NCI-H1694 (cell line): ENCODE results near the gene FBXO46.
A peak's percentile ranks its signal among the peaks of the same experiment; 100 is the strongest.
"Not testable (repeated sequence)": the region's sequence is repeated elsewhere in the genome, so short reads cannot be mapped to it uniquely, and the experiment has no call there.

Source experiments
- DNase-seq: peaks from one replicate; lab custom pipeline; 2025; lab: John Stamatoyannopoulos, UW

The FBXO46 gene

DNA sequence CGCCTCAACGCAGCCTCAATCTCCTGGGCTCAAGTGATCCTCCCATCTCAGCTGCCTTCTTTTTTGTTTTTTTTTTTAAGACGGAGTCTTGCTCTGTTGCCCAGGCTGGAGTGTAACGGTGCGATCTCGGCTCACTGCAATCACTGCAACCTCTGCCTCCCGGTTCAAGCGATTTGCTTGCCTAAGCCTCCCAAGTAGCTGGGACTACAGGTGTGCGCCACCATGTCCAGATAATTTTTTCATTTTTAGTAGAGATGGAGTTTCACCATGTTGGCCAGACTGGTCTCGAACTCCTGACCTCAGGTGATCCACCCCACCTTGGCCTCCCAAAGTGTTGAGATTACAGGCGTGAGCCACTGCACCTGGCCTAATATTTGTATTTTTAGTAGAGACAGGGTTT lies 10.6 kb downstream of the FBXO46 start:
- not testable (repeated sequence) for DNase-seq

DNA sequence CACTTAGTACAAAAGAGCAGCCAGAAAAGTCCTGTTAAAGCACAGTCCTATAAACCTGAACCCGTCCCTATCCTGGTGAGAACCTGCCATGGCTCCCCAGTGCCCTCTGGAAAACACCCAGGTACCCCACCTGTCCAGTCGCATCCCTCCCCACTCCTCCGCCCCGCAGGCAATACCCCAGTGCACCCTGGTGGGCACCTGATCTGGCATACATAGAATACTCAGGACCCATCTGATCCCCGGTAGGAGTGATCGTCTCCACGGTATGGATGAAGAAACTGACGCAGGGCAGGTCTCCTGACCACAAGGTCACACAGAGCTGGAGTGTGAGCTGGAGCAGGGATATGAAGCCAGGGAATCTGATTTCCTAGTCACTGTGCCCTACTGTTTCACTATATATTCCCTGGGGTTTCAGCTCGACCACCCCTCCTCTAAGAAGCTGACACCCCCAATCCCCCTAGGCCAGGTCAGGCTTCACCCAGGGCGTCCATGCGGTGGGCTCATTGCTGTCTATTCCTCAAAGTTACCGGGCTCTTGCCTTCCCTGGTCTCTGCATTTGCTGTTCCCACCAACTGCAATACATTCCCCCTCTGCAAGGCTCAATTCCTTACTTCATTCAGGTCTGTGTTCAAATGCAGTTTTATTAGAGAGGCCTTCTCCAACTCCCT lies 12.6 kb downstream of the FBXO46 start:
- DNase-seq, result no peak

DNA sequence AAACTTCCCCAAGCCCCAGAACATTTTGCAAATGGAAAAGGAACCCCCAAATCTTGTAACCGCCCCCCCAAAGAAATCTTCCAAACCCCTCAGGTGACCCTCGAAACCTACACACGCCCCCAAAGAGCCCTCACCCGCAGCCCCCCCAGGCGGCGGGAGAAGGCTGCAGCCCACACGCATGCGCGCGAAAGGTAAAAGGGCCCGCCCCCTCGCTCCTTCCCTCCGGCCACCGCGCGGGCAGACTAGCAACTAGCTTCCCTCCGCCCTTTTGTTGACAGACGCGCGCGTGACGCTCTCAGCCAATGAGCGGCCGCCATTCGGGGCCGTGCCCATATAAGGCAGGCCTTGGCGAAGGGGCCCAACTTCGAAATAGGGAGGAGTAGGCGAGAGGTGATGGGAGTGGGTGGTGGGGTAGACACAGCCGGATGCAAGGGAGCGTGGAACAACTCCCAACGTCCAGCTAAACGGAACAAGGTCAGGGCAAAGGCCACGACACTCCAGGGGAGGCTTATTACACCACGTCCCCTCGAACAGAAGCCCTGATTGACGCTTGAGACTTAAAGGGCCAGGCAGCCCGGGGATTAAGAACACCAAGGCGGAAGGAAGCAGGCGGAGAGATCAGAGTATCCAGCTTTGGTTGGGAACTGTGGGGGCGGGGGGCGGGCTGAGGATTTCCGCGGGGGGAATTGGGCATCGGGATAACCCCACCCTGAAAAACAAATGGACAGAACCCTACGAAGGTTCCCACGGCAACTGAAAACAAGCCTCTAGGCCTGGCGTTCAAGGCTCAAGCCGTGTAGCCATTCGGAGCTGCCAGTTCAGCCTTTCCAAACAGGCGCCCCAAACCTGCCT lies 13.3 kb downstream of the FBXO46 start:
- DNase-seq, result peak; percentile 97

DNA sequence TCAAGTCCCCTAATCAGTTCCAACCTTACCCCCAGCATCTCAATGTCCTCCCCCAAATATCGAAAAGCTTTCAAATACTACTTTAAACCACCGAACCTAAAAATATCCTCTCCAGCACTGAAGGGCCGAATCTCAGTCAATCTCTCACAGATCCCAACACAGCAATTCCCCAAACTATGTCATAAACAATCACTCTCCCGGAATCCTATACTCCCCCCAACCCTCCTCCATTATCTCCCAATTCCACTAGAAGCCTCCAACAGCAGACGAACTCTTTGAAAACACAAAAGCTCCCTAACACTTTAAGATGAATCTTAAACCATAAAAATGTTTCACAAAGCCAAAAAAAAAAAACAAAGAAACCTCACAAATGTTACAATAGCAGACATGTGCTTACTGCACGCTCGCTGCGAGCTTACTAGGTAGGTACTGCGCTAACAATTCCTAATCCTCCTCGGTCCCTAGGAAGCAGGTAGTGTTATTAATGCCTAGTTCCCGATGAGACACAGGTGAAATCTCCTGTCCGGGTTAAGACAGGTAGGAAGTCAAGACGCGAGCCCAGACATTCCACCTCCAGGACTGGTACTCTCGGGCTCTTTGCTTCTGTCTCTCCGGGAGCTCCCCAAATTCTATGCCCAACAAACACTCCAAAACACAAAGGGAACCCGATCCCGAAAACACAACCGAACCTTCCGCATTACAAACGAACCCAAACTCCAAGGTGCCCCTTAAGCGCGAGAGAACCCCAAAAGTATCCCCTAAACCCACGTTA lies 14.2 kb downstream of the FBXO46 start:
- DNase-seq, result no peak

DNA sequence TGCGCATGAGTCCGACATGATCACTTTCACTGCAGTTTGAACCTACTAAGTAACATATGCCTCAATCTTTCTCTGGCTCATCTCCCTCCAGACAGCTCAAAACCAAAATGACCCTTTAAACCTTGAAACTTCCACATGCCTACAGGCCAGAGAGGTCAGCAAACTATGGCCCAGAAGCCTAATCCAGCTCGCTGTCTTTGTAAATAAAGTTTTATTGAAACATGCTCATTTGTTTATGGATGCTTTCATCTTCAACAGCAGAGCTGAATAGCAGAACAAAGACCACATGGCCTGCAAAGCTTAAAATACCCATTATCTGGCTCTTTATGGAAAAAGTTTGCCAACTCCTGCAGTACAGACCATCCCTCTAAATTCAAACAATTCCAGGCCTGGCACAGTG lies 15.6 kb downstream of the FBXO46 start:
- DNase-seq, result no peak

DNA sequence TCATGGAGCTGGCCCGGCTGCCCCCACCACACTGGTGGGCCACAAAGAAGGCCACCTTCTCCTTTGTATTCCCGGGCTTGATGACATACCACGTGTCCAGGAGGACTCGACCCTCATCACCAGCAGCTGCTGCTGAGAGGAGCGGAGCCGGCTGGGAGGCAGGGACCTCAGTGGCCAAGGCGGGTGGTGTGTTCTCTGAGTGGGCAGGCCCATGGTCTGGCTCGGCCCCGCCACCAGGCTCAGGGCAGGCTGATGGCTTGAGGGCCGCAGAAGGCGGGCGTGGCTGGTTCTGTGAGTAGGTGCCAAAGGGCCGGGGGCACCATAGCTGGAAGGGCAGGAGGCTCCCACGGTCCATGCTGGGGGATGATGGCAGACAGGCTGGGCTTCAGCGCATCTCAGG lies 17.6 kb downstream of the FBXO46 start:
- no peak for DNase-seq

DNA sequence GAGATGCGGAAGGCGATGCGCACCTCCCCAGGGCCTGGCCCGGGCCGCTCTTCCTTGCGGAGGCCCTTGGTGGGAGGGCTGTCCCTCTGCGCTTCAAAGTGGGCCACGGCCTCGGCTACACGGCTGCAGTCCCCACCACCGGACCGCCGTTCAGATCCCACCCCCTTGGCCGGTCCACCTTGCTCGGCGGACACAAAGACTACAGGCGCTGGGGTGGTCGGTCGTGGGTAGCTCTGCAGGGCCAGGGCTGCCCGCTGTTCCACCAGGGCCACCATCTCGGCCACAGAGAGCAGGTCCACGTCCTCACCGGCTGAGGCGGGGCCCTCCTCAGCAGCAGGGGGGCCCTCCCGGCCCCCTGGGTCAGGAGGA lies 18.0 kb downstream of the FBXO46 start:
- DNase-seq, result no peak

DNA sequence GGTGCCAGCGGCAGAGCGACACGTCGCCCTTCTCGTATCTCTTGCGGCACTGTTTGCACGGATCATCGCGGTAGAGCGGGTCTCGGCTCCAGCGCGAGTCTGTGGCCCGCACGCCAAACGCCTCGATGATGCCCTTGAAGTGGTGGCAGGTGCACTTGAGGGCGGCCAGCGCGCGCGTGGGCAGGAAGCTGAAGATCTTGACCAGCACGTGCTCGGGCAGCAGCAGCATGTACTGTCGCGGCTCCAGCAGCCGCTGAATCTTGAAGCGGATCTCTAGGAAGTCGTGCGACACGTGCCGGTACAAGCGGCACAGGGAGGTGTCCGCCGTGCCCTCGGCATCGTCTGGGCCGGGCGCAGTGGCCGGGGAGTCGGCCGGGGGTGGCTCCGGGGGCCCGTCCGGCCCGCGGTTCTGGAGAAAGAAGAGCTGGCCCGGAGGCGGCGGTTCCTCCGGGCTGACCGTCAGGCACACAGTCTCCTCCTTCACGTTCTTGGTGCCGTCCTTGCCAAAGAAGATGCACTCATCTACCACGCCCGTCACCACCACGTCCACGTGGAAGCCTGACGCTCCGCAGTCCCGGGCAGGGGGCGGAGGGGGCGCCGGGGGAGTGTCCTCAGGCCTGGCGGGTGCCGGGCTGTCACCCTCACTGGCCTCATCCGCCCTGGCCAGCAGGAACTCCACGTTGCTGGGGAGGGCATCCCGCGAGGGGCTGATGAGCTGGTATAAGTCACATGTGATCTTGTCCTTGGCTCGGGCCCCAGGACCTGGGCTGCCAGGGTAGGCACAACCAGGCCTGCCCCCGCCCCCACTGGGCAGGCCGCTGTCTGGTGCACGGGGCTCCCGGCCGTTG lies 18.6 kb downstream of the FBXO46 start:
- no peak for DNase-seq

DNA sequence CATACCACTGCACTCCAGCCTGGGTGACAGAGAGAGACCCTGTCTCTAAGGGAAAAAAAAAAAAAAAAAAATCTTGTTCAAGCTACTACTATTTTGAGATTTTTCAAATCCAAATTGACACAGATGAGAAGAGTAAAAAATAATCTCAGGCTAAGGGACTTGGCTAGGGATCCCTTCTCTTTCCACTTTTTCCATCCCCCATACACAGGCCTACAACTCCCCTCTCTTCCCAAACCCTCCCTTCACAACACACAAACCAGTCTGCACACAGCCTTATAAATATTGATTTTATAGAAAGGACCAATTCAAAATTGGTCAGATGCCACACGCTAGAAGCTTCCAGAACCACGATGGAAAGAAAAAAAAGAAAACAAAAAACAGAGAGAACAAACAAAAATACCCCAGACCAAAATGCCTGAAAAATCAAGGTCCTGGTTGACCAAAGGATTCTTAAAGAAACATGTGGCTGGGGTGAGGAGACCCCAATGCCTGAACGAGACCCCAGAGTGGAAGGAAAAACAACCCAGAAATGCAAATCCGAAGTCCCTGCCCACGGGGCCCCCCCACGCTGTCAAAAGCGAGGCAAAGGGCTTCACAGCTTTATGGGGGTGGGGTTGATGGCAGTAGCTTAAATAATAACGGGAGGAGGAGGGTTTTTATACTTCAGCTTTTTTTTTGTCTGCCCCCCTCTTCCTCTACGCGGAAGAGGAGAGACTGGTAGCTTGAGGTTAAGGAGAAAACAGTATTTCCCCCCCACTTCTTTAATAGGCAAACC lies 20.2 kb downstream of the FBXO46 start:
- DNase-seq, result no peak

DNA sequence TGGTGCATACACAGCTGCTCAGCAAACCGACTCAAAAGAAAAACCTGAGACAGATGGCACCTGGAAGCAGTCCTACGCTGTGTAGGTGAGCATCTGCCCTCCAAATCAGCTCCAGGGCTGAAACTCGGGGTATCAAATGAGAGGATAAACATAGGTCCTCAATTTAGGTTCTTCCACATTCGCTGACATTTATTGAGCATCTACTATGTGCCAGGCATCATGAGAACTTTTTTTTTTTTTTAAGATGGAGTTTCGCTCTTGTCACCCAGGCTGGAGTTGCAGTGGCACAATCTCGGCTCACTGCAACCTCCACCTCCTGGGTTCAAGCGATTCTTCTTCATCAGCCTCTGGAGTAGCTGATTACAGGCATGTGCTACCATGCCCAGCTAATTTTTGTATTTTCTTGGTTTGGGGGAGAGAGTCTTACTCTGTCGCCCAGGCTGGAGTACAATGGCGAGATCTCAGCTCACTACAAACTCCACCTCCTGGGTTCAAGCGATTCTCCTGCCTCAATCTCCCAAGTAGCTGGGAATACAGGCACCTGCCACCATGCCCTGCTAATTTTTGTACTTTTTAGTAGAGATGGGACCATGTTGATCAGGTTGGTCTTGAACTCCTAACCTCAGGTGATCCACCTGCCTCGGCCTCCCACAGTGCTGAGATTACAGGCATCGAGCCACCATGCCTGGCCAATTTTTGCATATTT lies 24.8 kb downstream of the FBXO46 start:
- DNase-seq, result no peak

DNA sequence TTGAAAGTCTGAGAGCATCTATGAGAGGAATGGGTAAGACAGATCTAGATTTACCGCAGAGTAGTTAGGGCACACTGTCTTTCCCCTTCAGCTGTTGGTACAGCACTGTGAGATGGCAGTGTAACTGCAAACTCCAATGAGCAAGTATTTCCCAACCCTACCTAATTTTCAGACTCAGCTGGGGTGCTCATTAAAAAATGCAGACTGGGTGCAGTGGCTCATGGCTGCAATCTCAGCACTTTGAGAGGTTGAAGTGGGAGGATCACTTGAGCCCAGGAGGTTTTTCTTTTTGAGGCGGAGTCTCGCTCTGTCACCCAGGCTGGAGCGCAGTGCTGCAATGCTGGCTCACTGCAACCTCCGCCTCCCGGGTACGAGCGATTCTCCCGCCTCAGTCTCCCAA lies 25.6 kb downstream of the FBXO46 start:
- no peak for DNase-seq

DNA sequence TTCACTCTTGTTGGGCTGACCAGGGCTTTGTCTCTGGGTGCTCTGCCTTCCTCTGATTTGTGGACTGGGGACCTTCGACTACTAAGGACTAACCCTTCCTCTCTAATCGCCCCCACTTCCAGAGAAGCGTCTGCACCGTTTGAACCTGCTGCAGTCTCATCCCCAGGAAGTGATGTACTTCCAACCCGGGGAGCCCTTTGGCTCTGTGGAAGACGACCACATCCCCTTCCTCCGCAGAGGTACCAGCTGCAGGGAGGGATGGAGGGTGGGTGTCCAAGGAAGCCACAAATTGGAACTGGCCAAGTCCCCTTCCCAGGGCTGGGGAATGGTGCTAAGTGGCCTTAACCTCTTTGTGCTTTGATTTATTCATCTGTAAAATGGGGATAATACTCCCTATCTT lies 29.0 kb downstream of the FBXO46 start:
- DNase-seq, result no peak

DNA sequence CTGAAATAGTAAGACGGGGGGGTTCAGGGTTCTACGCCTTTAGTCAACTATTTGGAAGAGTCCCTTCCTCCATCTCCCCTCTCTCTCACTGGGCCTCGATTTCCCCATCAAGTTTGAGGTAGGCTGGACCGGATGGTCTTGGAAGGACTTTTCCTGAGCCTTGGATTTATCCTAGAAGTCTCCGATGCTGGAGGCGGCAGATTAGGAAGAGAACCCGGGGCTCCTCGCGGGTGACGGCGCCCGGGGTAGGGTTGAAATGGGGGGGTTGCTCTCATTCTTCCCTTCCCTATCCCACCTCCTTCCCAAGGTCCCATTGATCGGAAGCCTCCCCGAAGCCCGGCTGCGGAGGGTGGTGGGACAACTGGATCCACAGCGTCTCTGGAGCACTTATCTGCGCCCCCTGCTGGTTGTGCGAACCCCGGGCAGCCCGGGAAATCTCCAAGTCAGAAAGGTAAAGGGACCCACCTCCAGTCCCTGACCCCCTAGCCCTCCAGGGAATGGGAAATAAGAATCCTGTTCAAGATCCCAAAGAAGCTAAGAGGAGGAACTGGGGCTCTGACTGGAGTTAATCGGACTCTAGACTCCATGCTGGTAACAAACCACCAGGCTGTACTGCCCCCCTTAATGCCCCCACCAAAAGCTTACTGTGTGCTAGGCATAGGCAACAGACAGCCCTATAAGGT lies 37.4 kb downstream of the FBXO46 start:
- DNase-seq, result peak; percentile 78

DNA sequence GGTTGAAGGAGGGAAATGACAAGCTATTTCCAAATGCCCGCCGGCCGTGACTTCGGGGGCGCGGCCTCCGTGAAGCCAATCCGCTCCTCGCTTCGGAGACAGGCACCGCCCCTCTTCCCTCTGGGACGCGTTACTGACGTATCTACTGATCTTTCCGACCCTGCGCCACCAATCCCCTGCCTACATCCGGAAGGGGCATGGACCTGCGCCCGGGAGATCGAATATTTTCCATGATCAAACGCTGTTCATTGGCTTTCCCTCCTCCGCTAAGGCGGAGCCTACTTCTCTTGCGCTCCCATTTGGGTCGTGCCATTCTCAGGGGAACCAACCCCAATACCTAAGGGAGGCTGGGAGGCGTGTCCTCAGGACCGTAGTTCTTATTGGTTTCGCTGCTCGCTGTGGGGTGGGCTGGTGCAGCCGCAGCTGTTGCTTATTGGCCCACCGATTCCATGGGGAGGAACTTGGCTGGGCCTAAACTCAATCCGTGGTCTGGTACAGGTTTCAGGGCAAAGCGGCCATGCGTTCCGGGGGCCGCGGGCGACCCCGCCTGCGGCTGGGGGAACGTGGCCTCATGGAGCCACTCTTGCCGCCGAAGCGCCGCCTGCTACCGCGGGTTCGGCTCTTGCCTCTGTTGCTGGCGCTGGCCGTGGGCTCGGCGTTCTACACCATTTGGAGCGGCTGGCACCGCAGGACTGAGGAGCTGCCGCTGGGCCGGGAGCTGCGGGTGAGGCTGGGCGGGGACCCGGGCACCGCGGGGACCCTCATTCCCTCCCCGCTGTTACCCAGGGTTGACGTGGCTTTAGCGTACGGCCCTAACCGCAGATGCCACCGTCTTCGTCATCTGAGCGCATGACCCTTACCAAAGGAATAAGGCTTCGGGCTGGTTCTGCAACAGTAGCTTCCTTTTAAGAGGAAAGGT lies 38.2 kb downstream of the FBXO46 start, which contains the start of gene QPCTL:
Gene QPCTL, plus strand, starts transcription at position 480 of the 919 bp plus-strand sequence. Its CDS starts 38 bp downstream, at position 518.
- DNase-seq, result peak; percentile 99

DNA sequence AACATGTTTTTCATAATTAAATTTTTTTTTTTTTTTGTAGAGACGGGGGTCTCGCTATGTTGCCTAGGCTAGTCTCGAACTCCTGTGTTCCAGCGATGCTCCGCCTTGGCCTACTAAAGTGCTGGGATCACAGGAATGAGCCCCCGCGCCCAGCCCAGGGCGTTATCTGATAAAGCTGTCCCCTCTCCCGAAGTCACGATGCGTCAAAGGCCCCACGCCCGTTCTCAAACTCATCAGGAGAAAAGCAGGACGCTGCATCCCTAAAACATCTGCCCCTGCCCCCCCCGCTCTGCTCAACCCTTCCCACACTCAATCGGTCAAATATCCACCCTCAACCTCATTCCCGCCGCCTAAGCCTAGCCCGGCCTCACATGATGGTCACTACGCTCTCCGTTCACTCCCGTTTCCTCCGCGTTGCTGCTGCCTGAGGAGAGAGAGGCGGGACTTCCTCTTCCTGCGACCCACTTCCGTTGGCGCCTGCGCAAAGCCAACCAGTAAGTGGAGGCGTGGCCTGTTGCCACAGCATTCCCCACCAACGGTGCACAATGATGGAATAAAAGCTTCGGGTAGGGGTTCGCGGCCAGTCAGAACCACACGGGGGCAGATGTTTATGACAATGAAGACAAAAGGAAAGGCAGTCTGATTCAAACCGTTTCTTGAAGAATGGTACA lies 39.0 kb downstream of the FBXO46 start, which contains the start of gene SNRPD2:
Gene SNRPD2, minus strand, starts transcription at position 438 of the 671 bp plus-strand sequence. Its CDS starts 65 bp downstream, at position 373.
- DNase-seq, result peak; percentile 89

DNA sequence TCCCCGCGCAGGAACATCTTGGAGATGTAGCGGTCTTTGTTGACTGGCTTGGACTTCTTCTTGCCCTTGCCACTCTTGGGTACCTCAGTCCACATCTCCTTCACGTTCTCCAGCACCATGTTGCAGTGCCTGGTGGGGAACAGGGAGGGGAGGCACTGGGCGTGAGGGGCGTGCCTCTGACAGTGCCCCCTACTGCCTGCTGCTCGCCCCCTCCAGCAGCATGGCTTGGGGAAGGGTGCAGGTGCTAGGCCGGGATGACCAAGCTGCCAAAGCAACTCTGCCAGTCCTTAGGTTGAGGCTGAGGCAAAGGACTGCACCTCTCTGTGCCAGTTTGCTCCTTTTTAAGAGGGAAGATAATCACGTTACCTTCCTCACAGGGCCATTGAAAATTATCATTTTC lies 43.1 kb downstream of the FBXO46 start:
- DNase-seq, result no peak

DNA sequence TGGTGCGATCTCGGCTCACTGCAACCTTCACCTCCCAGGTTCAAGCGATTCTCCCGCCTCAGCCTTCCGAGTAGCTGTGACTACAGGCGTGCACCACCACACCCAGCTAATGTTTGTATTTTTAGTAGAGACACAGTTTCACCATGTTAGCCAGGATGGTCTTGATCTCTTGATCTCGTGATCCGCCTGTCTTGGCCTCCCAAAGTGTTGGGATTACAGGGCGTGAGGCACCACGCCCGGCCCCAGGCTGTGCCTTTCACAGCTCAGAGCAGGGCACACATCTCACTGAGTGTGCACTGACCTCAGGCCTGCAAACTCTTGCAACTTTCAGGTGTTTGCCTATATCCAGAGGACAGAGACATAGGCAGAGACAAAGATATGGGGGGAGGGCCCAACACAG lies 45.7 kb downstream of the FBXO46 start:
- DNase-seq, result not testable (repeated sequence)

DNA sequence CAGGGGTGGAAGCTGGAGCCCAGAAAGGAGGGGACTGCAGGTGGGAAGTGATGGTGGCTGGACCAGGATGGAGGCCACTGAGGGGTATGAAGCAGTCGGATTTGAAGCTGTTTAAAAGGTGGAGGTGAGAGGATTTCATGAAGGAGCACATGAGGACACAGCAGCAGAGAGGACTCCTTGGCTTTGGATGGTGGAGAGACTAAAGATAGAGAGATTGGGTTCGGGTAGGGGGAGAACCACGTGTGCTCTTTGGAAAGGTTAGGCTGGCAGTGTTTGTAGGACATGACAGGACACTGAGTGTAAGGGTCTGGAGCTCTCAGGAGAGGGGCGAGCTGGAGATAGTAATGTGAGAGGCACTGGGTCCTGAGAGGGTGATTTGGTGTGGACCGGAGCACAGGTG lies 47.8 kb downstream of the FBXO46 start:
- no peak for DNase-seq
